ENCODE data around the gene UTS2R.
A peak's percentile ranks its signal among the peaks of the same experiment; 100 is the strongest.

DNA sequence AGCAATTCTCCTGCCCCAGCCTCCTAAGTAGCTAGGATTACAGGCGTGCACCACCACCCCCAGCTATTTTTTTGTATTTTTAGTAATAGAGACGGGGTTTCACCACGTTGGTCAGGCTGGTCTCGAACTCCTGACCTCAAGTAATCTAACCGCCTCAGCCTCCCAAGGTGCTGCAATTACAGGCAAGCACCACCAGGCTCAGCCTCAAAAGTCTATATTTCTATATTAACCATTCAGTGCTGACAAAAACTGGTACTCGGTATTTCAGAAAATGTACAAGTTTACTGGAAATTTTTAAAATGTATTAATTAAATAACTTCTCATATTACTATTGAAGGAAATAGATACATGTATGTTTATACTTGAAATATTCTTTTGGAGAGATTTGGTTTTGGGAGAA lies 45.2 kb downstream of the UTS2R start:
- TF ChIP-seq, protein P1, sequence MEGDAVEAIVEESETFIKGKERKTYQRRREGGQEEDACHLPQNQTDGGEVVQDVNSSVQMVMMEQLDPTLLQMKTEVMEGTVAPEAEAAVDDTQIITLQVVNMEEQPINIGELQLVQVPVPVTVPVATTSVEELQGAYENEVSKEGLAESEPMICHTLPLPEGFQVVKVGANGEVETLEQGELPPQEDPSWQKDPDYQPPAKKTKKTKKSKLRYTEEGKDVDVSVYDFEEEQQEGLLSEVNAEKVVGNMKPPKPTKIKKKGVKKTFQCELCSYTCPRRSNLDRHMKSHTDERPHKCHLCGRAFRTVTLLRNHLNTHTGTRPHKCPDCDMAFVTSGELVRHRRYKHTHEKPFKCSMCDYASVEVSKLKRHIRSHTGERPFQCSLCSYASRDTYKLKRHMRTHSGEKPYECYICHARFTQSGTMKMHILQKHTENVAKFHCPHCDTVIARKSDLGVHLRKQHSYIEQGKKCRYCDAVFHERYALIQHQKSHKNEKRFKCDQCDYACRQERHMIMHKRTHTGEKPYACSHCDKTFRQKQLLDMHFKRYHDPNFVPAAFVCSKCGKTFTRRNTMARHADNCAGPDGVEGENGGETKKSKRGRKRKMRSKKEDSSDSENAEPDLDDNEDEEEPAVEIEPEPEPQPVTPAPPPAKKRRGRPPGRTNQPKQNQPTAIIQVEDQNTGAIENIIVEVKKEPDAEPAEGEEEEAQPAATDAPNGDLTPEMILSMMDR (IDR thresholded peaks at IDR 0.05; ENCODE audit: borderline replicate concordance, extremely low read depth, low read length, poor library complexity, severe bottlenecking) = peak; percentile 28
- TF ChIP-seq EZH2 (IDR thresholded peaks at IDR 0.05; ENCODE audit: borderline replicate concordance, low read depth, low read length, severe bottlenecking) = no peak

Measured in DND-41 (cell line).